Fibroblast of skin of scalp (primary cell): ENCODE data around the gene SNX8.
"Not testable (repeated sequence)": the region's sequence is repeated elsewhere in the genome, so short reads cannot be mapped to it uniquely, and the experiment has no call there.

Experiments used
- DNase-seq: peaks from one replicate; pipeline ENCODE4 v3.0.0-alpha.2; 2013

Gene SNX8

DNA sequence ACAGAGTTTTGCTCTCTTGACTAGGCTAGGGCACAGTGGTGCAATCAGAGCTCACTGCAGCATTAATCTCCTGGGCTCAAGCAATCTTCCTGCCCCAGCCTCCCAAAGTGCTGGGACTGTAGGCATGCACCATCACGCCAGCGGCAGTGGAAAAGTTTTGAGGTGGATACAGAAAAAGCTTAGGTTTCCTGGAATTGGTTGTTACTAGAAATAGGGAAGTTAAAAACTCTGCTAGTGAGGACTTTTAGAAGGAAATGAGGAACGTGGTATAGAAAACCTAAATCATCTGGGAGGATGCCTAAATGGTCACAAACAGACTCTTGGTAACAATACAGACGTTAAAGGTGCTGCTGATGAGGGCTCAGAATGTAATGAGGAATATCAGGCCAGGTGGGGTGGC, 10.9 kb upstream of the SNX8 start:
- no peak for DNase-seq

GRCh38 chr7:2321020-2321419, 6.8 kb upstream of the SNX8 start:
- no peak for DNase-seq

GRCh38 chr7:2317556-2318293, 3.5 kb upstream of the SNX8 start:
- no peak for DNase-seq

DNA sequence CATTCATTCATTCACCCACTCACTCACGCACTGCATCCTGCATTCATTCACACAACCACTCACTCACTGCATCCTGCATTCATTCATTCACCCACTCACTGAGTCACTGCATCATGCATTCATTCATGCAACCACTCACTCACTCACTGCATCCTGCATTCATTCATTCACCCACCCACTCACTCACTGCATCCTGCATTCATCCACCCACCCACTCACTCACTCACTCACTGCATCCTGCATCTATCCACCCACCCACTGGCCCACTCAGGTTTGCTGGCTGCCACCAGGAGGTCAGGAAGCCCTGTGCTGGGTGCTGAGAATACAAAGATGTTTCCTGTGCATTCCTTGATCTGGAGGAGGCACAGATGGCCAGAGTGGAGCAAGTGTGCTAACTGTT, 2.3 kb upstream of the SNX8 start:
- DNase-seq = no peak

DNA sequence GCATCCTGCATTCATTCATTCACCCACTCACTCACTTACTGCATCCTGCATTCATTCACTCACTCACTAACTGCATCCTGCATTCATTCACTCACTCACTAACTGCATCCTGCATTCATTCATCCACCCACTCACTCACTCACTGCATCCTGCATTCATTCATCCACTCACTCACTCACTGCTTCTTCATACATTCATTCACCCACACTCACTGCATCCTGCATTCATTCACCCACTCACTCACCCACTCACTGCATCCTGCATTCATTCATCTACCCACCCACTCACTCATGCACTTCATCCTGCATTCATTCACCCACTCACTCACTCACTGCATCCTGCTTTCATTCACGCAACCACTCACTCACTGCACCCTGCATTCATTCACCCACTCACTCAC, 1.5 kb upstream of the SNX8 start:
- no peak for DNase-seq

DNA sequence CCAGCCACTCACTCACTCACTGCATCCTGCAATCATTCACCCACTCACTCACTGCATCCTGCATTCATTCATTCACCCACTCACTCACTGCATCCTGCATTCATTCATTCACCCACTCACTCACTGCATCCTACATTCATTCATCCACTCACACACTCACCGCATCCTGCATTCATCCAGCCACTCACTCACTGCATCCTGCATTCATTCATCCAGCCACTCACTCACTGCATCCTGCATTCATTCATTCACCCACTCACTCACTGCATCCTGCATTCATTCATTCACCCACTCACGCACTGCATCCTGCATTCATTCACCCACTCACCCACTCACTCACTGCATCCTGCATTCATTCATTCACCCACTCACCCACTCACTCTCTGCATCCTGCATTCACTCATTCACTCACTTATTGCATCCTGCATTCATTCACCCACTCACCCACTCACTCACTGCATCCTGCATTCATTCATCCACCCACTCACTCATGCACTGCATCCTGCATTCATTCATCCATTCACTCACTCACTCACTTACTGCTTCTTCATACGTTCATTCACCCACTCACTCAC, 802 bp upstream of the SNX8 start:
- not testable (repeated sequence) for DNase-seq

DNA sequence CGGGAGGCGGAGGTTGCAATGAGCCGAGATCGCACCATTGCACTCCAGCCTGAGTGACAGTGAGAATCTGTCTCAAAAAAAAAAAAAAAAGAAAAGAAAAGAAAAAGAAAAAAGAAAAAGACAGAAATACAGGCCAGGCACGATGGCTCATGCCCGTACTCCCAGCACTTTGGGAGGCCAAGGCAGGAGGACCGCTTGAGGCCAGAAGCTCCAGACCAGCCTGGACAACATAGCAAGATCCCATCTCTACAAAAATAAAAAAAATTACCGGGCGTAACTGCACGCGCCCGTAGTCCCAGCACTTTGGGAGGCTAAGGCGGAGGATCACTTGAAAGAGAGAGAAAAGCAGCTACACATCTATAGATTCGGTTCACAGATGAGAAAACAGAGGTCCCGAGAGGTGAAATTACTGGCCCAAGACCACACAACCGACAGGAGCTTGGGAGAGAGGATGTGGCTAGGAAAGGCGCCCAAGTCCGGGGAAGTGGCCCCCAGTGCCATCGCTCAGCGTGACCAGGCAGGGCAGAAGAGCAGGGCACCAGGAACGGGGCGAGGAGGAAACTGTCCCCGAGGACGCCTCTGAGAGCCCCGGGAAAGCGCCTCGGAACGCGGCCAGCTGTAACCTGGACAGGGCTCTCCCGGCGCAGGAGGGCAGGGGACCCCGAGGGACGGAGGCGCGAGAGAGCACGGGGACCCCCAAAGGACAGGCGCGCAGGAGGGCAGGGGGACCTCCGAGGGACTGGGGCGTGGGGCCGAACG, 612 bp downstream of the SNX8 start:
- no peak for DNase-seq

DNA sequence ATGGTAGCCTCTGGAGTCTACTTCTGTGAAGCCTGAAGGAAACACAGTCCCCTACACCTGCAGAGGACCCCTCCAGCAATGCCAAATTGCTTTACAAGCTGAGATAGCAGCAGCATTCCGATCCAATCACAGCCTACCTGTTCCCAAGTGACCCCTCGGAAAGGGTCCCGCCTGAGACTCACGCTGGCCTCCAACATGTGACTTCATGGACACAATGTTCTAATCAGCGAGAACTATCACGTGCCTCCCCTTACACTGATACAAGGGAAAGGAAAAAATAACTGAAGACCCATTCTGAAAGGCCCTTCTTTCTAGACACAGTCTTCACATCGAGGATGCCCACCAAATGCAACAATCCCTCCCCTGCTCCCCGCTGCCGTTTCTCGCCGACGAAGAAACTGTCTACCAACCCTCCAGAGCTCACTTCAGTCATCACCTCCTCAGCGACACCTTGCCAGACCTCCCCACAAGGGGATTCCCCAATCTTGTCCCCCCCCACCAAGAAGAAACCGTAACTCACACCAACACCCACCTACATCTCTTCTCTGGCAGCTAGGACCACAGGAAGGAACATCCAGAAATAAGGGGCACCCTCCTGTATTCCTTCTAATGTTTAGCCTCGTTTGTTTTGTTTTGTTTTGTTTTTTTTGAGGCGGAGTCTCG, 1.8 kb downstream of the SNX8 start:
- DNase-seq = no peak

DNA sequence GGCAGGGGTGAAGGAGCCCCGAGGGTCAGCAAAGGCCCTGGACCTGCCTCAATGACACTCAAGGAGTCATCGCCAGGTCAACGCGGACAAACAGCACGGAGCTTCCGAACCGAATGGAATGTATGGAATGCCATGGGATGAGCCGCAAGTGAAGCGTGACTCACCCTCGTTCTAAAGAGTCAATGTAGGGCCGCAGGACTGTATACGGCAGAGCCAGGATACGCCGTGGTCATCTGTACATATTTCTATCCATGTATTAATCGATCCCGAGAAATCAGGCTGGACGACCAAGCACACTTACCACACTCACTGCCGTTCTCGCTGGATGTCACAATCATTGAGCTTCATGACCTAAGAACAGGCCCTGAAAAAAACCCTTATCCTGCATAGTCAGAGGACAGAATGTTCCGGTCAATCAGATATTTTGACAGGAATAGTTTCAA, 4.3 kb downstream of the SNX8 start:
- peak; percentile 77 for DNase-seq

DNA sequence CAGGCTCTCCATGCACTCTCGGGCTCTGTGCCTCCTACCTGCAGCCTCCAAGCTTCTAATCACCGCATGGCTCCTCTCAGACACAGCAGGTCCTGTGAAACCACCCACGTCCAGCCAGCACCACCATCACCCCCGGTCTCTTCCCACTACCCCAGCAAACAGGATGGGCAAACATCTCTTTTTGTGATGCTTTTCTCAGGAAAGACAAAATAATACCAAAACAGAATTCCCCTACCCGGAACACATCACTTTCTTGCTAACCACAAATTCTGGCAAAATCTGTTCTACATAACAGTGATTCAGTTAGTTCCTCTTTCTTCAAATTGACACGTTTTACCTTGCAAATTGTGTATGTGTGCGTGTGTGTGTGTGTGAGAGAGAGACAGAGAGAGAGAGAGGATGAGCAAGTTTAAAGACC, 6.5 kb downstream of the SNX8 start:
- no peak for DNase-seq

DNA sequence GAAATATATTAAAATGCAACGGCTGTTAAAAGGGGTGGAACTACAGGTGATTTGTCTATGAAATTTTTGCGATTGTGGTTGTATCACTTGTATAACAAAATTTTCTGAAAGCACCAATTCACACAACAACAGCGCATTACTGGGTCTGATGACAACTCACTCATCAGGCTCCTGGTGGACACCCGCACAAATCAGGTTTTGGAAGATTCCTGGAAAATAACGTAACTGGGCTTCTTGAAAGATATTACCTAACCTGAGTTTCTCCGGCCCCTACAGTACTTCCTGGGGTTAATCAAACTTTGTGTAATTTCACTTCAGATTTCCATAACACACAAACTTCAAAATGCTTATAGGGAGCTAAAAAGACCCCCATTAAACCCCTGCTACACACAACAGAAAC, 7.6 kb downstream of the SNX8 start:
- DNase-seq = no peak

DNA sequence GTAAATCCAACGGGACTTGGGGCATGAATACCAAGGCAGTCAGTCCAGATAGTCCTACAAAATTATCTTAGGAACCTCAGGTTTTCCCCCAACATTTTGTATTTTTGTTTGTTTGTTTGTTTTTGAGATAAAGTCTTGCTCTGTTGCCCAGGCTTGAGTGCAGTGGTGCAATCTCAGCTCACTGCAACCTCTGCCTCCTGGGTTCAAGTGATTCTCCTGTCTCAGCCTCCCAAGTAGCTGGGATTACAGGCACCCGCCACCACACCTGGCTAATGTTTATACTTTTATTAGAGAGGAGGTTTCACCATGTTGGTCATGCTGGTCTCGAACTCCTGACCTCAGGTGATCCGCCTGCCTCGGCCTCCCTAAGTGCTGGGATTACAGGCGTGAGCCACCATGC, 9.0 kb downstream of the SNX8 start:
- not testable (repeated sequence) for DNase-seq

- DNase-seq = not testable (repeated sequence)
These were observed 10.7 kb downstream of the SNX8 start for GRCh38 chr7:2303520-2303919.

GRCh38 chr7:2302743-2303397, 11.4 kb downstream of the SNX8 start:
- not testable (repeated sequence) for DNase-seq

GRCh38 chr7:2301511-2301863, 12.8 kb downstream of the SNX8 start:
- no peak for DNase-seq

DNA sequence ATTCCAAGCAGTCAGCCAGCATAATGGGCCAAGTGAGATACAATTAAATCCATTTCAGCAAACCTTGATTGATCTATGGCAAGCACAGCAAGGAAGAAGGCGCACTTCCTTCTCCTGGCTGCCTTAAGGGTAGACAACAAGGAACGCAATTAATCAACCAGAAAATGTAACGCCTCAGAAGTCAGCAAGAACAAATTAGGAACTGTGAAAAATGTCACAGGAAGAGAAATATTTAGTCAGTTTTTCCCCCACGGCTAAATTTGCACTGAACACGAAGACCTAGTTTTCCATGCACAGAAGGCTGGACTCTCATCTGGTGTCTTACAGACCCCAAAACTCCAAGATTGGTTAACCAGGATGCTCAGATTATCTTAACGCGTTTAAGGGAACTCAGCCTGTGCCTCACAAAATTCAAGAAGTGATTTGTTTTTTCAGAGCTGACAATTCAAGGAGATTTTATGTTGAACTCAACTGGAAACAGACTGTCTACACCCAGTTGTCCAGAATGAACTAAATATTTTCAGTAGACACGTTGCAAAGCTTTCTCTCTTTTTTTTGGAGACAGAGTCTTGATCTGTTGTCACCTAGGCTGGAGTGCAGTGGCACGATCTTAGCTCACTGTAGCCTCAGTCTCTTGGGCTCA, 14.2 kb downstream of the SNX8 start:
- DNase-seq = no peak

GRCh38 chr7:2299131-2299829, 15.0 kb downstream of the SNX8 start:
- peak; percentile 47 for DNase-seq

DNA sequence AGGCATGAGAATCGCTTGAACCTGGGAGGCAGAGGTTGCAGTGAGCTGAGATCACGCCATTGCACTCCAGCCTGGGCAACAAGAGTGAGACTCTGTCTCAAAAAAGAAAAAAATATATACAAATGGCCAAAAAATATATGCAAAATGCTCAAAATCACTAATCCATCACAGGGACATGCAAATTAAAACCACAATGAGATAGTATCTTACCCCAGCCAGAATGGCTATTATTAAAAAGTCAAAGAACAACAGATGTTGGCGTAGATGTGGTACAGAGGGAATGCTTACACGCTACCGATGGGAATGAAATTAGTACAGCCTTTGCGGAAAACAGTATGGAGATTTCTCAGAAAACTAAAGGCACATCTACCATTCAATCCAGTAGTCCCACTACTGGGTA, 17.4 kb downstream of the SNX8 start:
- no peak for DNase-seq

DNA sequence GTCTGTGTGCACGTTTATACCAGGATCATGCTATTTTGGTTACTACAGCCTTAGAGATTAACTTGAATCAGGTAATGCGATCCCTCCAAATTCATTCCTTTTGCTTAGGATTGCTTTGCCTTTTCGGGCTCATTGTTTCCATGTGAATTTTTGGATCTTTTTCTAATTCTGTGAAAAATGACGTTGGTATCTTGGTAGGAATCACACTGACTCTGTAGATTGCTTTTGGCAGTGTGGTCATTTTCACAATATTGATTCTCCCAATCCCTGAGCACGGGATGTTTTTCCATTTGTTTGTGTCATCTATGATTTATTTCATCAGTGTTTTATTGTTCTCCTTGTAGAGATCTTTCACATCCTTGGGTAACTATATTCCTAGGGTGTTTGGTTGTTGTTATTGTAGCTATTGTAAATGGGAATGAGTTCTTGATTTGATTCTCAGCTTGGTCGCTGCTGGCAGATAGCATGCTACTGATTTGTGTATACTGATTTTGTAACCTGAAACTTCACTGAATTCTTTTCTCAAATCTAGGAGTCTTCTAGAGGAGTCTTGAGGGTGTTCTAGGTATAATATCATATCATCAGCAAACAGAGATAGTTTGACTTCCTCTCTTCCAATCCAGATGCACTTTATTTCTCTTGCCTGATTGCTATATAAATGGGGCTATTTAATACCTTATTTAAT, 18.2 kb downstream of the SNX8 start:
- no peak for DNase-seq

- no peak for DNase-seq
These were observed 23.4 kb downstream of the SNX8 start for GRCh38 chr7:2290877-2291276.

- DNase-seq = no peak
These were observed 24.6 kb downstream of the SNX8 start for GRCh38 chr7:2289621-2290020.
